ENCODE results near the gene TAAR6. TPM values are rescaled to one million over a fixed set of nuclear protein-coding genes. Genes with fewer than 3 reads are reported as not detected.

Gene TAAR6
- total and polyA plus RNA-seq, 2 donors (not counting 3 experiments of a cell fraction or from before 2014, with no cell fraction given) = not detected

DNA sequence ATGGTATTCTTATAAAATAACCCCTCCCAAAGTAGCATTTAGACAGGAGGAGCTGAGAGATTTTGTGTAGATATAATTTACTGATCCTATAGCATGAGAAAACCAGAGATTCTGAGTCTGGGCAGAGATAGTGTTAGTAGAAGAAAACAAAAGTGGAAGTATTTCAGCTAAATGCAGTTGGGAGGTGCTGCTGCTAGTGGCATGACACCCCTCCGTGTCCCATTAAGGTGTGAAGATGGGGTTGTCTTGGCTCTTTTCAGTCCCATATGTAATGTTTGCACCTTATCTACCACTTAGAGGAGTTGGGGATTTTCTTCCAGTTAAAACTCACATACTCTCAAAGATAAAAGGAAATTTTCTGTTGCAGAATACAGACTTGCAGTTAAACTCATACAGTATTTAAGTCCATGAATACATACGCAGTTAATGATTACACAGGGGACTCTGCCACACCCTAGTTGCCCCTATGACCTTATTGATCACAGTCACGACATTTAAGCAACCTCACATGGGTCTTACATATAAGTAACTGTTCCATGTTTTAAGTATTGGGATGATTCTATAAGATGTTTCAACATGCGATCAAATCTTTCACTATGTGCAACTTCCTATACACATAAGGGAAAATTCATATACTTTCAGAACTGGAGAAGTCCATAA is 42.5 kb downstream of the TAAR6 start:
- Histone ChIP-seq H3K4me2 (ENCODE audit: insufficient read depth, low read length) (no peak overlapping the region), H2AFZ (ENCODE audit: low read depth, low read length) (no peak overlapping the region), H3K36me3 (ENCODE audit: control insufficient read depth in 2 of 2, extremely low read depth in 1 of 2, insufficient read depth in 2 of 2, low read length in 2 of 2) (no peaks in the 10 kb centered on the region), H3K27ac (ENCODE audit: insufficient read depth, low read depth, low read length) (no peak overlapping the region), H3K9me3 (replicated peaks; ENCODE audit: control insufficient read depth, insufficient read depth, low read length) (no peaks in the 10 kb centered on the region), H4K20me1 (replicated peaks; ENCODE audit: control insufficient read depth, extremely low read depth, insufficient read depth, low read length) (no peaks in the 10 kb centered on the region), H3K4me1 (ENCODE audit: control insufficient read depth, extremely low read depth, insufficient read depth, low read length) (no peaks in the 10 kb centered on the region), H3K9me1 (replicated peaks; ENCODE audit: control insufficient read depth, extremely low read depth, insufficient read depth, low read length) (no peaks in the 10 kb centered on the region), H3K9ac (replicated peaks; ENCODE audit: extremely low read depth, insufficient read depth, low read length) (no peak overlapping the region), H3K27me3 (ENCODE audit: control insufficient read depth in 2 of 2, insufficient read depth in 2 of 2, low read length in 2 of 2) (peaks cover 1 to 5% of the 10 kb centered on the region in 2 experiments), H3K79me2 (ENCODE audit: control insufficient read depth, insufficient read depth, low read length) (no peaks in the 10 kb centered on the region), H3K4me3 (replicated peaks in 1 of 3; ENCODE audit: insufficient read depth in 1 of 3, low read depth in 1 of 3, low read length in 3 of 3) (no peak overlapping the region)
- intact Hi-C loops (cut with micrococcal nuclease) = no loop called here
- dilution Hi-C loops (cut with MboI; ENCODE audit: extremely low pct_ligation_motif_present, low sequenced_read_pairs) = no loop called here
- FAIRE-seq = no peak
- DNase-seq (ENCODE audit: low read depth, low spot score) = no peak
- BruUV-seq (replicated peaks) = no TSS peak
- TF ChIP-seq, protein P1, sequence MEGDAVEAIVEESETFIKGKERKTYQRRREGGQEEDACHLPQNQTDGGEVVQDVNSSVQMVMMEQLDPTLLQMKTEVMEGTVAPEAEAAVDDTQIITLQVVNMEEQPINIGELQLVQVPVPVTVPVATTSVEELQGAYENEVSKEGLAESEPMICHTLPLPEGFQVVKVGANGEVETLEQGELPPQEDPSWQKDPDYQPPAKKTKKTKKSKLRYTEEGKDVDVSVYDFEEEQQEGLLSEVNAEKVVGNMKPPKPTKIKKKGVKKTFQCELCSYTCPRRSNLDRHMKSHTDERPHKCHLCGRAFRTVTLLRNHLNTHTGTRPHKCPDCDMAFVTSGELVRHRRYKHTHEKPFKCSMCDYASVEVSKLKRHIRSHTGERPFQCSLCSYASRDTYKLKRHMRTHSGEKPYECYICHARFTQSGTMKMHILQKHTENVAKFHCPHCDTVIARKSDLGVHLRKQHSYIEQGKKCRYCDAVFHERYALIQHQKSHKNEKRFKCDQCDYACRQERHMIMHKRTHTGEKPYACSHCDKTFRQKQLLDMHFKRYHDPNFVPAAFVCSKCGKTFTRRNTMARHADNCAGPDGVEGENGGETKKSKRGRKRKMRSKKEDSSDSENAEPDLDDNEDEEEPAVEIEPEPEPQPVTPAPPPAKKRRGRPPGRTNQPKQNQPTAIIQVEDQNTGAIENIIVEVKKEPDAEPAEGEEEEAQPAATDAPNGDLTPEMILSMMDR (IDR thresholded peaks at IDR 0.05; ENCODE audit: extremely low read depth in 1 of 2, insufficient read depth in 1 of 2, low read depth in 1 of 2, low read length in 2 of 2) = no peak
- TF ChIP-seq GATA2 (IDR thresholded peaks at IDR 0.05; ENCODE audit: insufficient read depth, insufficient read length, low read depth, low read length) (no peak), EZH2 (IDR thresholded peaks at IDR 0.05; ENCODE audit: borderline replicate concordance, low read depth, low read length, severe bottlenecking) (no peak)
- TF ChIP-seq, protein P2, sequence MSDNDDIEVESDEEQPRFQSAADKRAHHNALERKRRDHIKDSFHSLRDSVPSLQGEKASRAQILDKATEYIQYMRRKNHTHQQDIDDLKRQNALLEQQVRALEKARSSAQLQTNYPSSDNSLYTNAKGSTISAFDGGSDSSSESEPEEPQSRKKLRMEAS (IDR thresholded peaks at IDR 0.05; ENCODE audit: insufficient read depth, insufficient read length) = no peak
- CTCF ChIA-PET = no interaction called here
- POLR2A ChIA-PET = interaction anchor here (0.6 kb wide), 1 partner anchor 107 kb away, joined by 4 read pairs; no protein-coding TSS in a partner anchor

DNA sequence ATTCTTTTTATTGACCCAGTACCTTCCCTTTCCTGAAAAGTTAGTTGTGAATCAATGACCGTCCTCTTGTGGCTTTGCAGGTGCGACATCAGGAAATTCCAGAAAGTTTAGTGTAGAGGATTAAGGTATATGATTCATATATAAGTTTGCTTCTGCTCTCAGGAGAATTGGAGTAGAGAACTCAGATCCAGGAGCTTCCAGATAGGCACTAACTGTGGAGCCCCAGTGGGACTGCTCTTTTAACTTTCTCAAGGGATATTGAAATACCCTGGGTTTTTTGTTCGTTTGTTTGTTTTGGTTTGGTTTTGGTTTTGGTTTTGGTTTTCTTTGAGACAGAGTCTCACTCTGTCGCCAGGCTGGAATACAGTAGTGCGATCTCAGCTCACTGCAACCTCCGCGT is 44.4 kb downstream of the TAAR6 start:
- FAIRE-seq = no peak
- no peaks in the 10 kb centered on the region for H3K4me1 ChIP-seq (ENCODE audit: control insufficient read depth, extremely low read depth, insufficient read depth, low read length)
- TF ChIP-seq GATA2 (IDR thresholded peaks at IDR 0.05; ENCODE audit: insufficient read depth, insufficient read length, low read depth, low read length) = no peak
- TF ChIP-seq FOS (IDR thresholded peaks at IDR 0.05; ENCODE audit: borderline replicate concordance, insufficient read depth, low read length) = no peak
- TF ChIP-seq, protein P2 (IDR thresholded peaks at IDR 0.05; ENCODE audit: insufficient read depth, insufficient read length) = no peak
- TF ChIP-seq JUN (IDR thresholded peaks at IDR 0.05; ENCODE audit: borderline replicate concordance, insufficient read depth, insufficient read length, low read depth) = no peak
- H3K9me3 ChIP-seq (replicated peaks; ENCODE audit: control insufficient read depth, insufficient read depth, low read length) = no peaks in the 10 kb centered on the region
- intact Hi-C loops (cut with micrococcal nuclease) (no loop called here), dilution Hi-C loops (cut with MboI; ENCODE audit: extremely low pct_ligation_motif_present, low sequenced_read_pairs) (no loop called here)
- ChIA-PET POLR2A (no interaction called here), CTCF (no interaction called here)
- H3K4me3 ChIP-seq (replicated peaks in 1 of 3; ENCODE audit: insufficient read depth in 1 of 3, low read depth in 1 of 3, low read length in 3 of 3) = no peak overlapping the region
- H2AFZ ChIP-seq (ENCODE audit: low read depth, low read length) = no peak overlapping the region
- H3K4me2 ChIP-seq (ENCODE audit: insufficient read depth, low read length) = no peak overlapping the region
- no peak overlapping the region for H3K9ac ChIP-seq (replicated peaks; ENCODE audit: extremely low read depth, insufficient read depth, low read length)
- H3K79me2 ChIP-seq (ENCODE audit: control insufficient read depth, insufficient read depth, low read length) = no peaks in the 10 kb centered on the region
- DNase-seq (ENCODE audit: low read depth, low spot score) = no peak
- H4K20me1 ChIP-seq (replicated peaks; ENCODE audit: control insufficient read depth, extremely low read depth, insufficient read depth, low read length) = no peaks in the 10 kb centered on the region
- BruUV-seq (replicated peaks) = no TSS peak
- no peak overlapping the region for H3K27ac ChIP-seq (ENCODE audit: insufficient read depth, low read depth, low read length)
- peaks cover 1 to 5% of the 10 kb centered on the region in 2 experiments for H3K27me3 ChIP-seq (ENCODE audit: control insufficient read depth in 2 of 2, insufficient read depth in 2 of 2, low read length in 2 of 2)
- H3K36me3 ChIP-seq (ENCODE audit: control insufficient read depth in 2 of 2, extremely low read depth in 1 of 2, insufficient read depth in 2 of 2, low read length in 2 of 2) = no peaks in the 10 kb centered on the region
- no peaks in the 10 kb centered on the region for H3K9me1 ChIP-seq (replicated peaks; ENCODE audit: control insufficient read depth, extremely low read depth, insufficient read depth, low read length)
